Superior temporal gyrus (tissue), 1 donor: Measurements from ENCODE around the gene CD8B2.
"Not testable (repeated sequence)": the region's sequence is repeated elsewhere in the genome, so short reads cannot be mapped to it uniquely, and the experiment has no call there.

Experiments used
- DNase-seq: peaks from one replicate; pipeline ENCODE4 v3.0.0-alpha.2; 2016; ENCODE audit errors: extremely low spot score

Gene CD8B2

DNA sequence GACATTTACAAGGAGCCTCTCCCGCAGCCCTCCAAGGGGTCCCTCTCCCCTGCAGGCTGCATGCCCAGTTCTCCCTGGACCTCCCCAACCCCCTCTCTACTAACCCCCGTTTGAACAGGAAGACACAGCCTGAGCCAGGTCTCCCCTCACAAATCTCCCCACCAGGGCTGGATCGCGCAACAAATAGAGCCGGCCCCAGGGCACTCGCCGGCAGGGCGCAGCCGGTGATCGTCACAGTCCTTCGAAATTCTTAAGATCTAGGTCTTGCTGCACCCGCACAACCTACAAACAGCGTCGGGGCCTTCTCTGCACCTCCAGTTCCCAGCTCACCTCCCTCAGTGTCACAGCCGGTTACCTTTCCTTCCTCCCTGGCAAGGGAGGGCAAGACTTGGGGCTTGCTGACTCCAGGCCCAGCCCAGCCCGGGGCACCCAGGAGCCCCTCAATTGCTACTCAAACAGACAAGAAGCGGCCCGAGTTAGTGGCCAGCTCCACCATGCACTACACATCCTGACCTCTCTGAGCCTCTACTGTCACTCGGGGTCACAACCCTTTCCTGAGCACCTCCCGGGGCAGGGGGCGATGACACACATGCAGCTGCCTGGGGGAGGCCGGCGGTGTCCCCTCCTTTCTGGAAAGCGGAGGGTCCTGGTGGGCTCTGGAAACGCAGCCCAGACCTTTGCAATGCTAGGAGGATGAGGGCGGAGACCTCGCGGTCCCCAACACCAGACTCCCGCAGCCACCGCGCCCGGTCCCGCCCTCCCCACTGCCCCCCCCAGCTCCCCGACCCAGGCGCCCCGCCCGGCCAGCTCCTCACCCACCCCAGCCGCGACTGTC is at the start of gene CD8B2:
CD8B2 (plus strand) TSS at position 814 of the 835 bp plus-strand sequence. CDS start 63 bp downstream, outside the sequence.
- not testable (repeated sequence) for DNase-seq

DNA sequence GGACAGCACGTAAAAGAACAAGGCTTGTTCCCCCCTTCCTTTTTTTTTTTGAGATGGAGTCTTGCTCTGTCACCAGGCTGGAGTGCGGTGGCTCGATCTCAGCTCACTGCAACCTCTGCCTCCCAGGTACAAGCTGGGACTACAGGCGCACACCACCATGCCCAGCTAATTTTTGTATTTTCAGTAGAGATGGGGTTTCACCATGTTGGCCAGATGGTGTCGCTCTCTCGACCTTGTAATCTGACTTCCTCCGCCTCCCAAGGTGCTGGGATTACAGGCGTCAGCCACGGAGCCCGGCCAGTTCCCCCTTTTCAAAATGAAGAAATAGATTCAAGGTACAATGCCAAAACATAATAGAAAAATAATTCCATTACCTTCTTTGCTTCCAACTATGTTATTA is 25.3 kb upstream of the CD8B2 start:
- not testable (repeated sequence) for DNase-seq

DNA sequence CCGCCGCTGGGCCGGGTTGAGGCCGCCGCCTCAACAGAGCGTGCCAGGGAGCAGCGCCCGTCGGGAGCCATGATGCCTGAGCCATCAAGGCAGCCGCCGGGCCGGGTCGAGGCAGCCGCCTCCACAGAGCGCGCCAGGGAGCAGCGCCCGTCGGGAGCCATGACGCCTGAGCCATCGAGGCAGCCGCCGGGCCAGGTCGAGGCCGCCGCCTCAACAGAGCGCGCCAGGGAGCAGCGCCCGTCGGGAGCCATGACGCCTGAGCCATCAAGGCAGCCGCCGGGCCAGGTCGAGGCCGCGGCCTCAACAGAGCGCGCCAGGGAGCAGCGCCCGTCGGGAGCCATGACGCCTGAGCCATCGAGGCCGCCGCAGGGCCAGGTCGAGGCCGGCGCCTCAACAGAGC is 19.6 kb upstream of the CD8B2 start:
- not testable (repeated sequence) for DNase-seq

DNA sequence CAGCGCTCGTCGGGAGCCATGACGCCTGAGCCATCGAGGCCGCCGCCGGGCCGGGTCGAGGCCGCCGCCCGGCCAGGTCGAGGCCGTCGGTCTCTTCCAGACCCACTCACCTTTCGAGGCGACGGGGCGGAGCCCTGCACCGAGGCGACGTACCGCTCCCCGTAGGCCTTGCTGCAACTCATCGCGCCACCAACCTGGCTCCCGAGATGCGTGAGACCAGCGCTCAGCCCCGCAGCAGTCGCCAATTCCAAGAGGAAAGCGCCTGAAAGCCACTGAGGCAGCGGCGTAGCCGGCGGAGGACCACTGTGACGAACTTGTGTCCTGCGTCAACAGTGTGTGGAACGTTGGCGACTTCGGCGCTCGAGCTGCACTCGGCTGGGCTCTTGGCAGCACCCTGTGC is 19.1 kb upstream of the CD8B2 start, which contains the start of gene RGPD3:
RGPD3 (minus strand) TSS at position 307 of the 400 bp plus-strand sequence; CDS start at position 182, 125 bp downstream.
- DNase-seq, result not testable (repeated sequence)

DNA sequence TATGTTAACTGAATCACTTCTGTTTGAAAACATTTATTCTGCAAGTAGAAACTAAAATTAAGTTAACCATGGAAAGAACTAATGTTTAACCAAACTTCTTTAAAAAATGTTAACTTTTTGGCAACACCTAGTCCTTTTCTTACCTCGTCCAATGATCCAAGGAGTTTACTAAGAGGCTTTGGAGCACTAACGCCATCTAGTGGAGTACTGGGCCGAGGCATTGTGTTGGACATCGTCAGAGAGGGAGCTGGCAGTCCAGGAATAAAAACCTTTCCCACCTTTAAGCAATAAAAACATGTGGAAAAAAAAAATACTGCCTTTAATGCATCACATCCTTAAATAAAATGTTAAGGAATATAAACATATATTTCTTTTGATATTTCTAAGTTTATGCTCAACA is 16.5 kb upstream of the CD8B2 start:
- not testable (repeated sequence) for DNase-seq

DNA sequence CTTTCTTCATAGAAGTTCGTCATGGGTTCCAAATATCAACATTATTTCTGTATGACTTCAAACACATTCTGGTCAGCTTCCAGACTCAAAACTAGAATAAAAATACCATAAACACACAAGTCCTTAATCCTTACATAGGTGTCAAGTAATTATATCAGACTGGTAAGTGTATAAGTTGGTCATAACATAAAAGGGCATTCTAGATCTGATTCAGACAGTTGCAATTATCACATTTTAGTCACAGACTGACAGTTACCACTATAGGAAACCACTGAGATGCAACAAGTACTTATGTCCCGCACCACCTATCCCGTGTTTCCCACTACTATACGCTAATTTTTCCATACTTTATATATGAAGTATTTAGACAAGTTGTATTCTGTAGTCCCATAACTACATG is 9.5 kb upstream of the CD8B2 start:
- not testable (repeated sequence) for DNase-seq

DNA sequence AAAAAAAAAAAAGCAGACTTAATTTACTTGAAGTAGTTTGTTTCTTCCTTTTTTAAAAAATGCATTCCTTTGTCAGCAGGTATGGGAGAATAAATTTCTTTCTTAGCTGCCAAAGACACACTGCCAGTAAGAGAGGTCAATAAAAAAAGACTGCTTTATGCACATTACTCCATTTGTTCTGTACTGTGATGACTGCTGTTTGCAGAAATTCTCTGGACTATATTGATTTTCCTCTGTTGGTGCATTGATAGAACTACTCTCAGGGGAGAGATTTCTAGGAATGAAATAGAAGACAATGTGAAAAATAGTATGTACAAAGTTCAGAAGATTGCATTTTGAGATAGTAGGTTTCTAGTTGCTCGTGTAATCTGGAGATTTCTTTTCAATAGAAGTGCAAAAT is 7.6 kb upstream of the CD8B2 start:
- not testable (repeated sequence) for DNase-seq

DNA sequence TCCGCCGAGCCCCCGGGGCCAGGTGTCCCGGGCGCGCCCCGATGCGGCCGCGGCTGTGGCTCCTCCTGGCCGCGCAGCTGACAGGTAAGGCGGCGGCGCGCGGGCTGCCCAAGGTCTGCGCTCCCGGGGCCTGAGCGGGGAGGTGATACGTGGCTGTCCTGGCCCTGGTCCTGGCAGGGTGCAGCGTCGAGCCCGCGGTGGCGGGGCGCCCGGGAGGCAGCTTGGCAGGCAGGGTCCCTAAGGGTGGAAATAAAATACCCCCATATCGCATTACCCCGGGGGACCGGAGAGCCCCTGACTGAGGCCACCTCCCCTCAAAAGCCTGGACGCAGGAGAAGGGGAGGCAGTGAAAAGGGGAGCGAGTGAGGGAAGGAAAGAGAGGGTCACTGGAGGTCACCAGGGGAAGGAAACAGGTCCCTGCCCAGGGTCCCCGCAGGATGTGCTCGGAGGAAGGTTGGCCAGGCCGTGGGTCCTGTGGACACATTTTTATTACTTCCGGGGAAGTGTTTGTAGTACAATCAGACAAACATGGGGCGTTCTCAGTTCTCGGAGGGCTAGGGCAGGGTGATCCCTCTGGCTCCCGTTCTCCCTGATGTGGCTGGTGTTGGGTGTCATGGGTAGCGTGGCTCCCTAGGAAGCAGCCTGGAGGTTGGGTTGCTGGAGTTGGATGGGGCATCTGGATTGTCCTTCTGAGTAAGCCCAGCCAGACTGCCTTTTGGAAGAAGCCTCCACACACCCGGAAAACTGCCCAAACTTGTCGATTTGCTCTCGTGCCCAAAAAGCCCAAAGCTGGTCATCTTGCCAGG is 425 bp downstream of the CD8B2 start:
- not testable (repeated sequence) for DNase-seq

DNA sequence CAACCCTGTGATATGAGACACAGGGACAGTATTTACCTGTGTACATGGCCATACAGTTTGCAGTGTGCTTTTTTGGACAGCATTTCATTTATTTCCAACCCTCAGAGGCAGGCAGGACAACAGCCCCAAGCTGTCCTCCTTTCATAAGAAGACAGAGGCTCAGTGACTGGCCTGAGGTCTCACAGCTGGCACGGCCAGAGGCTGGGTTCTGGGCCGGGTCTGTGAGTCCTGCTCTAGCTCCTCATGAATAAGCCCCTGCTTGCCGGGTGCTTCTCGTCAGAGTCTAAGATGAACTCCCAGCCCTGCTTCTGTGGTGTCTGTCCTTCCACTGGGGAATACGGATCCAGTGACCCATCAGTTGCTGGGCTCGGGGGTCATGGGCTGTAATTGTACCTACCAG is 2.5 kb downstream of the CD8B2 start:
- DNase-seq, result not testable (repeated sequence)

DNA sequence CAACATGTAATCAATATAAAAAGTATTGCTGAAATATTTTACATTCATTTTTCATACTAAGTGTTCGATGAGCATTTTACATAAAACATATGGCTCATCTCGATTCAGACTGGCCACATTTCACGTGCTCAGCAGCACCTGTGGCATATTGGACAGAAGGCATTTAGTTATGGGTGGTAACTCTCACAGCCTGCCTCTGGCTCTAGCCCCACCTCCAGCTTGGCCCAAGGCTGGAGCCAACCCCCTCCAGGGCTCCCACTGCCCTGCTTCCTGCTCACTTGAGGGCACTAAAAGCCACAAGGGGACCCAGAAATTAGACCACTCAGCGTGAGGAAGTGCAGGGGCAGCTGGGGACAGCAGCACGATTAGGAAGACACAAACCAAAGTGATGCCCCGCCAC is 5.2 kb downstream of the CD8B2 start:
- DNase-seq, result not testable (repeated sequence)

DNA sequence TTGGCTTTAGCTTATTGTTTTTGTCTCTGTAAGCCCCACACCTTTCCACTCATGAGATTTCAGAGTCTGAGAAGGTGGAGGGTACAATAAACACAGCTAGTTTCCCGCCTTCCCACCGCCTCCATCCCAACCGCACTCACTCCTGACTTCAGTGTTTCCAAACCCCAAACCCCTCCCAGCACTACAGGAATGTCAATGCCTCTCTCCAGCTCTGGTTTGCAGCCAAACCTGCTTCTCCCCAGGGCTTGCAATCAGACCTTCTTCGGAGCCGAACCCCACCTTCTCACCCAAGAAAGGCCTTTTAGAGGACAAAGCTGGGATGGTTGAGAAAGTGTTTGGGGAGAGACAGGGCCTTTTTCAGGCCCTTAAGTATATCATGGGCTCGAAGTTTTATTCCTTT is 5.7 kb downstream of the CD8B2 start:
- not testable (repeated sequence) for DNase-seq

DNA sequence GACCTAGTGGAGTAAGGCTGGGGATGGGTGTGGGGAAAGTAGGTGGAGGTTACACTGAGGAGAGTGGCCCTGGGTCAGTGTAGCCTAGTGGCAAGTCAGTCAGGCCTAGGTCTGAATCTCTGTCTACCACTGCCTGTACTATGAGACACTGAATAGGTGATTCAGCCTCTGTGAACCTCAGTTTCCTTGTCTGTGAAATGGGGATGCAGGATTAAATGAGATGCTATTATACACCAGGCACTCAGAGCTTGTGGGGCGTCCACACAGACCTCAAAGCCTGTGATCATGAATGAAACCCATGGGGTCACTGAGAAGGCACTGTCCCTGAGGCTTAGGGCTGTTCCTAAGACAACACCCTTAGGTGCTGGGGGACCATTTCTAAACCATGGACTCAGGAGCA is 11.4 kb downstream of the CD8B2 start:
- DNase-seq, result not testable (repeated sequence)

DNA sequence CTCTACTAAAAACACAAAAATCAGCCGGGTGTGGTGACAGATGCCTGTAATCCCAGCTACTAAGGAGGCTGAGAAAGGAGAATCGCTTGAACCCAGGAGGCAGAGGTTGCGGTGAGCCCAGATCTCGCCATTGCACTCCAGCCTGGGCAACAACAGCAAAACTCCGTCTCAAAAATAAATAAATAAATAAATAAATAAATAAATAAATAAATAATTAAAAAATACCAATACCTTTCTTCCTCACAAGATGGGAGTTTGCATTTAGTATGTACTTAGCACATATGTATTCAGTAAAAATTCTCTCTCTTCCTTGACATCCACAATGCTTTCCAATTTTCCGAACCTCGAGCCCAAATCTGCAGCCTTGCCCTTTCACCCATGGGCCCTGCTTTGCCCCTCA is 13.2 kb downstream of the CD8B2 start:
- DNase-seq, result not testable (repeated sequence)

DNA sequence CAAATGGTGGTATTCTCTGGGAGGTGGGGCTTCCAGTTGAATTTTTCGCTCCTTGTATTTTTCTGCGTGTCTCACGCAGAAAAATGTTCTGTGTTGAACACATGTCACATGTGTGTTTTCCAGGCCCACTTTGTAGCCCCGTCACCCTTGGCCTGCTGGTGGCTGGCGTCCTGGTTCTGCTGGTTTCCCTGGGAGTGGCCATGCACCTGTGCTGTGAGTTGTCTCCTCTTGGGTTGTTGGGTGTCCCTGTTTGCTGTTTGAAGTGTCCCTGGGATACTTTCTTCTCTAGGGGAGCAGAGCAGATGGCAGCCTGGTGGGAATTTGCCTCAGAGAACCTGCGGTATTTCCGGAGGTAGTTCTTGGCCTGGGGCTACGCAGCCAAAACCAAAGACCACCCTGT is 15.2 kb downstream of the CD8B2 start:
- DNase-seq, result not testable (repeated sequence)

DNA sequence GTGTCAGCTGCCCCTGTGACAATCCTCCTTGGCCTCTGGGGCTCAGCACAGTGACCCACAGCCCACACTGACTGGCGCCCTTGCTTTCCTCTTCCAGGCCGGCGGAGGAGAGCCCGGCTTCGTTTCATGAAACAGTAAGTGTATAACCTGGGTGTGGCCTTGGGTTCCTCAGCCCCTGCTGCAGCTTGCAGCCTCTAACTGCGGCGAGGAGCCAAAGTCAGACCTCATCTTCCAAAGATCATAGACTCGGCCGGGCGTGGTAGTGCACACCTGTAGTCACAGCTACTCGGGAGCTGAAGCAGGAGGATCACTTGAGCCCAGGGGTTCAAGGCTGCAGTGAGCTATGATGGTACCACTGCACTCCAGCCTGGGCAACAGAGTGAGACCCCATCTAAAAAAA is 17.0 kb downstream of the CD8B2 start:
- not testable (repeated sequence) for DNase-seq

DNA sequence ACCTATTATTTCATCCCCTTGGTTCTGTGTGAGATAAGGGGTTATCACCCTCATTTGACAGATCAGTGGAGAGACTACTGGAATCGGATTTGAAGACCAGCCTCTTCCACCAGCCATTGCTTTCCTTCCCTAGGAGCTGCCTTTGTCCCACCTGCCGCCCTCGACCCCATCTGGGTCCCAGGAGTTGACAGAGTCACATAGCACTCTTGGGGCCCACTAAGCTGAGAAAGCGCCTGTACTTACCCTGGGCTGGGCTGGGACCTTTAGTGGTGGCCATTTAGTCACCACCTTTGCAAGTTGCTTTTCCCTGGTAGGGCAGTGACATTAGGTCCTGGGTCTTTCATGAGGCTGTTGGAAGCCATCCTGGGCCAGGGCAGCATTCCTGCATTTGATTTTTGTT is 17.6 kb downstream of the CD8B2 start:
- DNase-seq, result not testable (repeated sequence)

DNA sequence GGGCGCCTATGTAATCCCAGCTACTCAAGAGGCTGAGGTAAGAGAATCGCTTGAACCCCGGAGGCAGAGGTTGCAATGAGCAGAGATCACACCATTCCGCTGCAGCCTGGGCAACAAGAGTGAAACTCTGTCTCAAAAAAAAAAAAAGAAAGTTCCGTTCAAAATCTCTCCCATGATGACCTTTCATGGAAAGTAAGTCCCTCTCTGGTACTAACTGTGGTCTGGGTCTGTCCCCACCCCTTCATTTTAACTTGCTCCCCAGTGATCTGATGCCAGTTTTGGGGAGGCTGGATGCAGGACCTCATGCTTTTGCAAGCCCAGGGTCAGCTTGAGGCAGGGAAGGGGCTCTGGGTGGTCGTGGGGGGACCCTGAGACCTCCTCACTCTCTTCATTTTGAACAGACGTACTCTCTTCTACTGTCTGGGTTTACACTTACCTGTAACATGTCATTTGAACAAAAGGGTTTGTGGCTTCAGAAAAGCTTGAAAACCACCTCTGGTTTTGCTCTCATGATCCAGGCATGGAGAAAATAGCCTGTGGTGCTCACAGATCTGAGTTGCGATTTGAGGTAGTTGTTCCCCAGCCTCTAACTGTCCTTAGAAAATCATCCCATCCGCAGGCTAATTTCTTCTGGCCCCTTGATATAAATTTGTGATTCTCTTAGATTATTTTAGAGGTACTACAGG is 19.0 kb downstream of the CD8B2 start:
- not testable (repeated sequence) for DNase-seq

DNA sequence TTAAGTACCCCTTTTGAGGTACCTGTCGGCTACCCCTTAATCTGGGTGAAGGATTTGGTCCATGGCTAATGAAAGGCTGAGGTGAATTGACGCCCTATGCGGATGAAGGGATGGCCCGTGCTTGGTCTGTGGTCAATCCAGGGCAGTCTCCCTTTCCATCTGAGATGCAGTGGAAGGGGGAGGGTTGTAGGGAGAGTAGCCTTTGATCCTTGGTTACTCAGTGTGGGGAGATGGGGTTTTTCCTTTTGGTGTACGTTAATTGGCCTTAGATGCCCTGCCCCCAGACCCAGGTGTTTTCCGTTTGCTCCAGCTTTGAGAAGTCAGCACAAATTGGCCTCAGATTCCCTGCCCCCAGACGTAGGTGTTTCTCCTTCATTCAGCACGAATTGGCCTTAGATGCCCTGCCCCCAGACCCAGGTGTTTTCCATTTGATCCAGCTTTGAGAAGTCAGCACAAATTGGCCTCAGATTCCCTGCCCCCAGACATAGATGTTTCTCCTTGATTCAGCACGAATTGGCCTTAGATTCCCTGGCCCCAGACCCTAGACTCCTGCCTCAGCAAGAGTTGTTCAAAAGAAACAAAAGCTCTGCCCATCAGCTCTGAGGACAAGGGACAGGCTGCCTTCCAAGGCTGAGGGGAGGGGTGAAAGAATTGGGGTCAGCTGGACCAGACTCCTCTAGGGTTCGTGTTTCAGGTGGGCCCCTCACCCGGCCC is 21.7 kb downstream of the CD8B2 start:
- not testable (repeated sequence) for DNase-seq

DNA sequence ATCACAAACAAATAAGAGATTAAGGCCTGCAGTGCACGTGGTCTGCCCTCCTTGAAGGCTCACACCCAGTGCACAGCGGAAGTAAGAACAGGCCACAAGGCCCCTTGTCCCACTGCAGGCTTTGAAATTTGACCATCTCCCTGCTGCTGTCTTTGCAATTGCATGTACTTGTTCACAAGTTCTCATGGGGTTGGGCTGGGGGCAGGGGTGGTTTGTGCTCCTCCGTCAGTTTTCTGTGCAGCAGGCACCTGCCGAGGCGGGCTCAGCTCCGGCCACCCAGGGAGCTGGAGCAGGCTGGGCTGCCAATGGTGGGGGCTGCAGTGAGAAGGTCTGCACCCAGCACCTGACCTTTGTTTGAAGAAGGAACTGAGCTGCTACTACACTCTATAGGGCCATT is 22.2 kb downstream of the CD8B2 start:
- DNase-seq, result not testable (repeated sequence)

DNA sequence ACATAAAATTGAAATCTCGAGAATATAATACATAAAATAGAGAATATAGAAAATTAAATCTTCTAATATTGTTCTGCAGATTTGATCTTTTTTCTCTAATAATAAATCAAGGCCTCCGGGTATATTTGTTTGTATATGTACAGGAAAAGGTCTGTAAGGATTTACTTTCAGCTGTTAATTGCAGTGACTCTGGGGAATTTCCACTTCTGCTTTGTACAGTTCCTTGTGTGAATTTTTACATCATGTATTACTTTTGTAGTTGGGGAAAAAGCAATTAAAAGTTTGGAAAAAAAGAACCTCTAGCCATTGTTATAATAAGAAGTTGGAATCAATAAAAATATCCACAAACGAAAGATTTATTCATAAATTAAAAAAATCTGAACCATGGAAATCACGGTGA is 23.6 kb downstream of the CD8B2 start:
- not testable (repeated sequence) for DNase-seq

DNA sequence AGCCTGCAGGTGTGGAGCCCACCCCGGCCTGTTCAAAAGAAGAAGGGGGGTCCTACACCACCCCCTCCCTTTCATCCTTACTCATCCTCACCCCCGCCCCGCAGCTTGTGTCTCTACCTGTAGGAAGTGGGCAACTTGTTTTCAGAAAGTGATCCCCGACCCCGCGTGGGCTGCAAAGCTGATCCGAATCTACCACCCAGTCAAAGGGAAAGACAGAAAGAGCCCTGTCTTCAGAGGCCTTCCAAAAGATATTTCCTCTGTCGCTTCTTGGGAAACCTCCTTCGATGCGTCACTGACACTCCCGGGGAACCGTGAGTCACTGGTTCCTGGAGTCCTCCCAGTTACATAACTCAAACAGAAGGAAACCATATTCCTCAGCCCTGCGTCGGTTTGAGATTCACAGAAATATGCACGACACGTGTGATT is 24.3 kb downstream of the CD8B2 start:
- peak; percentile 47 for DNase-seq
